GM21528 (cell line): Measurements from ENCODE around the gene HOXB2.

Source experiments
- ATAC-seq: cut with Tn5 transposase; IDR thresholded peaks from one replicate; pipeline ENCODE4 v1.9.1; 2021; ENCODE audit warnings: mild to moderate bottlenecking, moderate library complexity; ENCODE audit not compliant: unreplicated experiment, low FRiP score

Gene HOXB2

GRCh38 chr17:48567646-48568354 is 22.9 kb upstream of the HOXB2 start:
- no peak for ATAC-seq

GRCh38 chr17:48567209-48567608 is 22.3 kb upstream of the HOXB2 start:
- no peak for ATAC-seq

GRCh38 chr17:48566717-48567116 is 21.8 kb upstream of the HOXB2 start:
- no peak for ATAC-seq

- ATAC-seq = no peak
Observed at GRCh38 chr17:48565925-48566710, 21.2 kb upstream of the HOXB2 start.

- ATAC-seq = no peak
Observed at GRCh38 chr17:48565022-48565554, 20.2 kb upstream of the HOXB2 start.

- ATAC-seq = no peak
Observed at GRCh38 chr17:48564188-48565021, 19.5 kb upstream of the HOXB2 start.

- no peak for ATAC-seq
Observed at GRCh38 chr17:48563867-48564187, 18.9 kb upstream of the HOXB2 start.

- no peak for ATAC-seq
Observed at GRCh38 chr17:48563385-48563838, 18.5 kb upstream of the HOXB2 start.

- no peak for ATAC-seq
Observed at GRCh38 chr17:48562934-48563333, 18.0 kb upstream of the HOXB2 start.

GRCh38 chr17:48561884-48562810 is 17.2 kb upstream of the HOXB2 start:
- no peak for ATAC-seq

GRCh38 chr17:48559840-48560817 is 15.2 kb upstream of the HOXB2 start:
- no peak for ATAC-seq

- no peak for ATAC-seq
Observed at GRCh38 chr17:48559122-48559839, 14.4 kb upstream of the HOXB2 start.

- ATAC-seq = no peak
Observed at GRCh38 chr17:48558831-48559121, 13.9 kb upstream of the HOXB2 start.

GRCh38 chr17:48558057-48558830 is 13.3 kb upstream of the HOXB2 start:
- no peak for ATAC-seq

- ATAC-seq = no peak
Observed at GRCh38 chr17:48556576-48557401, 11.9 kb upstream of the HOXB2 start.

- ATAC-seq = no peak
Observed at GRCh38 chr17:48556229-48556575, 11.3 kb upstream of the HOXB2 start.
